Osteocyte (in vitro differentiated cells): ENCODE data around the gene FRAT2. TPM values are rescaled to one million over a fixed set of nuclear protein-coding genes. Genes with fewer than 3 reads are reported as not detected.

Experiments
- DNase-seq: peaks from one replicate; pipeline ENCODE4 v3.0.0; 2021; ENCODE audit warnings: mixed read lengths; ENCODE audit not compliant: unreplicated experiment; ENCODE audit errors: extremely low spot score
- H3K27ac Mint-ChIP-seq: one replicate; pipeline ENCODE4 v1.8.0; 2021; ENCODE audit warnings: mild to moderate bottlenecking, mixed read lengths; ENCODE audit not compliant: unreplicated experiment
- H3K27me3 Mint-ChIP-seq: one replicate; pipeline ENCODE4 v1.8.0; 2021; ENCODE audit warnings: mixed read lengths; ENCODE audit not compliant: unreplicated experiment
- H3K36me3 Mint-ChIP-seq: one replicate; pipeline ENCODE4 v1.8.0; 2021; ENCODE audit warnings: mixed read lengths; ENCODE audit not compliant: unreplicated experiment
- H3K4me1 Mint-ChIP-seq: one replicate; pipeline ENCODE4 v1.8.0; 2021; ENCODE audit warnings: mixed read lengths; ENCODE audit not compliant: unreplicated experiment
- H3K4me3 Mint-ChIP-seq: one replicate; pipeline ENCODE4 v1.8.0; 2021; ENCODE audit warnings: mild to moderate bottlenecking, moderate library complexity, mixed read lengths; ENCODE audit not compliant: unreplicated experiment
- H3K9me3 Mint-ChIP-seq: one replicate; pipeline ENCODE4 v1.8.0; 2021; ENCODE audit warnings: mixed read lengths; ENCODE audit not compliant: unreplicated experiment
- CTCF ChIP-seq: fragments of 200-600 bp; sonication (generic); IDR thresholded peaks from 2 replicates; pipeline ENCODE4 v1.5.0; 2021; ENCODE audit warnings: antibody characterized with exemption, mild to moderate bottlenecking, moderate library complexity
- total RNA-seq: library from RNA; stranded (reverse); gene quantifications from 2 replicates; pipeline ENCODE4 v1.2.1, GENCODE V29; 2021

The FRAT2 gene
- total RNA-seq, 1 donor from 2014 or later, result 8.0 TPM

DNA sequence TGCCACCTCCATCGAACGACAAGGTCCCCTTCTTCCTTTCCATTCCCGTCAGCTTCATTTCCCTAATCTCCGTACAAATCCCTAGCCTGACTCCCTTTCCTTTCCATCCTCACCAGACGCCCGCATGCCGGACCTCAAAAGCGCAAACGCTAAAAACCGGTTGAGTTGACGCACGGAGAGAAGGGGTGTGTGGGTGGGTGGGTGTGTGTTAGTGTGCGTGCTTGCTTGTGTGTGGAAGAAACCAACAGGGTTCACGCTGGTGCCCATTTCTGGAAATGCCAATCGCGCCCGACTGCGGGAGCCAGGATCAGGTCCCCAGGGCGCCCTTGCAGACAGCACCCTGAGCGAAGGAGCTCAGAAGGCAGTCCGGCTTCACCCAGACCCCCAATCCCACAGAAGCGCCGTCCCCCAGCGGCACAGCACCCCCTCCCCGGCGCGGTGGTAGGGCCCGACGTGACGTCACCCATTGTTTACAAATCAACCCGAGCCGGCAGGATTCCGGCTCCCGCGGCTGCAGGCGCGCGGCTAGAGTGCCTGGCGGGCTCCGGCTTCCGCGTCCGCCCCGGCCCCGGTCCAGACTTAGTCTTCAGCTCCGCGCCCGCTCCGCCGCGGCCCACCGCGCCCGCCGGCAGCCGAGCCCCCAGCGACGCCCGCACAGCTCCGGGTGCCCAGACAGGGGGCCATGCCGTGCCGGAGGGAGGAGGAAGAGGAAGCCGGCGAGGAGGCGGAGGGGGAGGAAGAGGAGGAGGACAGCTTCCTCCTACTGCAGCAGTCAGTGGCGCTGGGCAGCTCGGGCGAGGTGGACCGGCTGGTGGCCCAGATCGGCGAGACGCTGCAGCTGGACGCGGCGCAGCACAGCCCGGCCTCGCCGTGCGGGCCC, 15.5 kb downstream of the FRAT2 start, which contains the start of gene FRAT1:
Gene FRAT1, plus strand, starts transcription at position 500 of the 880 bp plus-strand sequence. Its CDS starts 183 bp downstream, at position 683.
- Mint-ChIP-seq H3K9me3 (no peaks in the 10 kb centered on the region), H3K36me3 (peaks cover 1% of the 10 kb centered on the region), H3K27ac (peak within 1 kb of the TSS; percentile 100), H3K4me3 (peak within 1 kb of the TSS; percentile 91), H3K27me3 (peaks cover 11% of the 10 kb centered on the region), H3K4me1 (peaks cover 21% of the 10 kb centered on the region)
- peak; percentile 94 for DNase-seq
- no peak for TF ChIP-seq CTCF

- DNase-seq, result no peak
- Mint-ChIP-seq H3K4me1 (peaks cover 4% of the 10 kb centered on the region), H3K27ac (no peak overlapping the region), H3K27me3 (peaks cover 6% of the 10 kb centered on the region), H3K4me3 (no peak overlapping the region), H3K9me3 (no peaks in the 10 kb centered on the region), H3K36me3 (no peaks in the 10 kb centered on the region)
- no peak for TF ChIP-seq CTCF
These were observed 19.9 kb downstream of the FRAT2 start for GRCh38 chr10:97314671-97315070.

DNA sequence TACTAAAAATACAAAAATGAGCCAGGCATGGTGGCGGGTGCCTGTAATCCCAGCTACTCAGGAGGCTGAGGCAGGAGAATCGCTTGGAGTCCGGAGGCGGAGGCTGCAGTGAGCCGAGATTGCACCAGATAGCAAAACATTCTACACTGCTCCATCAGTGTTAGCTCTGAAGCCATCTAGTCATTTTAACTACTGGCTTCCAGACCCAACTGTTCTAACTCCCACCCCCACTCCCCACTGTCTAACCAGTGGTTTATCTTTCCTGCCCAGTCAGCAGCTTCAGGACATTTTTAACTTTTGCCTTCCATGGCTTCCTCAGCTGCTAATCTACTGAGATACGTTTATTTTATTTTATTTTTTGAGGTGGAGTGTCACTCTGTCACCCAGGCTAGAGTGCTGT, 21.6 kb downstream of the FRAT2 start:
- Mint-ChIP-seq H3K9me3 (no peaks in the 10 kb centered on the region), H3K27me3 (peaks cover 4% of the 10 kb centered on the region), H3K4me1 (no peaks in the 10 kb centered on the region), H3K27ac (no peak overlapping the region), H3K36me3 (no peaks in the 10 kb centered on the region), H3K4me3 (no peak overlapping the region)
- DNase-seq, result no peak
- no peak for TF ChIP-seq CTCF

DNA sequence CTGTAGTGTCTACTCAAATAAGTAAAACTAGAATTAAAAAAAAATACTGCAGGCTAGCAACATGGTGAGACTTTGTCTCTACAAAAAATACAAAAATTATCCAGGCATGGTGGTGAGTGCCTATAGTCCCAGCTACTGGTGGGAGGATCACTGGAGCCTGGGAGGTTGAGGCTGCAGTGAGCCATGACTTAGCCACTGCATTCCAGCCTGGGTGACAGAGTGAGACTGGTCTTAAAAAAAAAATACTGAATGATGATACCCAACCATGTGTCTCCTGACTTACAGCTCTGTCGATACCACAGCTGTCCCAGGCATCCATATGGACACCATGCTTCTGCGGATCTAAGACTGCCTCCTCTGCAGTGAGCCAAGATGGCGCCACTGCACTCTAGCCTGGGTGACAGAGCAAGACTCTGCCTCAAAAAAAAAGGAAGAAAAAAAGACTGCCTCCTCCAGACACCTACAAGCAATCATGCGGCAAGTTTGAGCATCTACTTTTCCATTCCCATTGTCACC, 23.4 kb downstream of the FRAT2 start:
- TF ChIP-seq CTCF, result no peak

More for the DNA sequence above, 23.4 kb downstream of the FRAT2 start:
- Mint-ChIP-seq H3K27me3 (peaks cover 4% of the 10 kb centered on the region), H3K27ac (no peak overlapping the region), H3K4me3 (no peak overlapping the region), H3K9me3 (no peaks in the 10 kb centered on the region), H3K36me3 (no peaks in the 10 kb centered on the region), H3K4me1 (no peaks in the 10 kb centered on the region)
- DNase-seq, result no peak
